HCEC 1CT (cell line): ENCODE data around the gene CEP41.

Source experiments
- DNase-seq: peaks from one replicate; pipeline ENCODE4 v3.0.0-alpha.2; 2017

CEP41 gene

GRCh38 chr7:130346177-130346905 is 94.5 kb downstream of the CEP41 start:
- no peak for DNase-seq

DNA sequence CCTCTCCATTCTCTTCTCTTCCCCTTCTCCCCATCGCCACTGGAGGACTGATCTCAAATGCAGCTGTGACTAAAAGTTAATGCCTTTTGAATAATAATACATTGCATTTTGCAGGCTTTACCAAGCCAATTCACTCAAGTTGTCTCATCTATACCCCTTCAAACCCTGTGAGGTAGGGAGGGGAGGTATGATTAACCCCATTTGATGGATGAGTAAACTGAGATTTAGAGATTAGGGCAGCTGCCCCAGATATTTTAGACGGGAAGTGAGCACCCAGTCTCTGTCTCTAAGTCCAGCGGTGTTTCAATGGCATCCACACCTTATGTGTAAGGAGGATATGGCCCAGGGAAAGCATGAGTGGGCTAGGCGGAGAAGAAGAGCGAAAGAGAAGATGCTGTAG is 95.1 kb downstream of the CEP41 start:
- DNase-seq: no peak

DNA sequence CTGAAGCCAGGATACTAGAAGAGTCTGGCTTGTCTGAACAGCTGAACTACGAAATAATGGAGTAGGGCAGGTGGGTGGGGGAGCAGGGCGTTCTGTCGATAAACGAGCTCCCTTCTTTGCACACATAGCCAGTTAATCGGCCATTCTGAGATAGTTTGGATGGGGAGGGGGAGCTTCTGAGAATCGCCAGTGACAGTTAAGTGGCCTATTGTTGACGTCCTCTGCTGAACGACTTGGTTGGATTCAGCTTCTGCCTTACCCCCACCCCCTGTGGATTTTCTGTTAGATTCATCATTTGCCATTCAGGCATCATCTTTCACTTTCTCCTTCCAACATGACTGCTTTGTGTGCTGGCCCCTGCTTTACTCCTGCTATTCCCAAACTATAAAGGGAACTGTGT is 95.7 kb downstream of the CEP41 start:
- DNase-seq: no peak

DNA sequence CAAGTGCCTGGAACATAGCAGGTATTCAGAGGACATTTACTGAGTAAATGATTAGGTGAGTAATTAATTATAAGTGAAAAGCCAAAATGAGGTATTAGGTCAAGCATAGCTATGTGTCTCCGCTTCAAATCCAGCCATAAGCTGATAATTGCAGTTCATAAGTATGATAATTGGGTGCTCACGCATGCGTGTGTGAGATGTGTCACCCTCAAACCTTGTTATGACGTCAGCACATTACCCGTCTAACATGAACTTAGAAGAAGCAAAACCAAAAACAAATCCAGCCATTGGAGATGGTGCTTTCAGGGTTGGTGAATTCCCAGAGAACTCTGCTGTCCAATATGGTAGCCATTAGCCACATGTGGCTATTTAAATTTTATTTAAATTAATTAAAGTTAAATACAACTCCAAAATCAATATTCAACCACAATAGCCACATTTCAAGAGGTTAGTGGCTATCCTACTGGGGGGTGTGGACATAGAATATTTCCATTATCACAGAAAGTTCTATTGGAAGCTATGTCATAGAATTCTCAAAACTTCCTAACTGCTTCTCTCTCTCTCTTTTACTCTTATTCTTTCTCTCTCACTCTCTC is 96.4 kb downstream of the CEP41 start, which contains the start of gene CPA5:
CPA5 (plus strand) TSS at position 546 of the 596 bp plus-strand sequence. CDS start 1,670 bp downstream, outside the sequence.
- DNase-seq: no peak
